GM21390 (cell line): ENCODE results near the gene CORO7.
A peak's percentile ranks its signal among the peaks of the same experiment; 100 is the strongest.

Experiments used
- ATAC-seq: cut with Tn5 transposase; IDR thresholded peaks from one replicate; pipeline ENCODE4 v1.9.1; 2021; ENCODE audit not compliant: unreplicated experiment

Gene CORO7

DNA sequence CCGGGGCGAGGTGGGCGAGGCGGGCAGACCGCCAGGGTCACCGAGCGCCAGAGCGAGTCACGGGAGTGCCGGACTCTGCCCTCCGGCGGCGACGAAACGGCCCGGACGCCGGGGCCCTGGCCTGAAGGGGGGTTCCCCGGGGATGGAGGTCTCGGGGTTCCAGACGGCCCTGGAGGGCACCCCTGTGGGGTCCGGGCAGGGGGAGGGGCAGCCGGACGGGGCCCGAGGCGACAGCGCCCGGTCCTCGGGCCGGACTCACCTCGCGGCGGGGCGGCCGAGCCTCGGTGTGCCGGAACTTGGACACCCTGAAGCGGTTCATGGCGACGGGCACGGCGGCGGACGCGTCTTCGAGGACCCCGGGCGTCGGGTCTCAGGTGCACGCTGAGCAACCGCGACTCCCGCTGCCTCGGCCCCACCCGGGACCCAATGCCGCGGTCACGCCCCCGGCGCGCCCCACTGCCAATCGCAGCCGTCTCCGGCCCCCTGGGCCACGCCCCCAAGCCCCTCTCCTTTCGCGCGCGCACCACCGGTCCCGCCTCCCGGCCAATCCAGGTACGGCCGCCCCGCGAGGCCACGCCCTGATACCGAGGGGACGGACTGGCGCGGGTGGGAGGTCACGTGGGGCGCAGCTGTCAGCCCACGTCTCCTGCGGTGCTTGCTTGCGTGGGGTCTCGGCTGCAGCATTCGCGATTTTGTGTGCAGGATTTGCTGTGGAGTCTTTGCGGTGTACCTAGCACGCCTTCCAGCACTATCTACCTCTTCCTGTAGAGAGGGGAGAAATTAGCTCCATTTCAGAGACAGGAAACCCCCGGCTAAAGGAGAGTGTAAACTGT lies at the start of gene CORO7:
Gene CORO7 (minus strand): TSS at position 397 of the 833 bp plus-strand sequence. CDS start 78 bp downstream, at position 319.
- peak; percentile 66 for ATAC-seq

DNA sequence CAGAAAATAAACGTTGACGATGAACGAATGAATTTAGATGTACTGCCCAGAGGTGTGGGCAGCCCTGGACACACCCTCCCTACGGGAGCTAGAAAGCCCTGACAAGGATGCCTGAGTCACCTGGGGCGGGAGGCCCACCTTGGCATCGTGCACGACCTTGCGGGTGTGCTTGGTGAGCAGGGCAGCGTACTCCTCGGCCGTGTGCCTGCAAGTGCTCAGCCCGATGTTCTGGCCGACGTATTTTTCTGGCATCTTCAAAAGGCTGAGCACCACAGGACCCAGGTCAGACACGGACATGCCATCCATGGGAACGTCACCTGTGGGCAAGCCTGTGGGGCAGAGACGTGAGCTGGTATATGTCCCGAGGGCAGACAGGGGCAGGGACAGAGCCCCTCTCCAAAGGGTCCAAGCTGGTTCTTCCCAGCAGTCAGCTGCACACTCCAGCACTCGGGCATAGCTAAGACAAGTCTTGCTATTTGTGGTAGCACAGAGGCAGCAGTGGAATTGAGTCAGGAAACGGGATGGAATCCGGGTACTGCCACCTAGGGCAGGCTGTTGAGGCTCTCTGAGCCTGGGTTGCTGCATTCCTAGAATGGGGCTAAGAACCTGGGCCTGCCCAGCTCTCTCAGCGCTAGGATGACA lies 47.2 kb upstream of the CORO7 start:
- no peak for ATAC-seq

DNA sequence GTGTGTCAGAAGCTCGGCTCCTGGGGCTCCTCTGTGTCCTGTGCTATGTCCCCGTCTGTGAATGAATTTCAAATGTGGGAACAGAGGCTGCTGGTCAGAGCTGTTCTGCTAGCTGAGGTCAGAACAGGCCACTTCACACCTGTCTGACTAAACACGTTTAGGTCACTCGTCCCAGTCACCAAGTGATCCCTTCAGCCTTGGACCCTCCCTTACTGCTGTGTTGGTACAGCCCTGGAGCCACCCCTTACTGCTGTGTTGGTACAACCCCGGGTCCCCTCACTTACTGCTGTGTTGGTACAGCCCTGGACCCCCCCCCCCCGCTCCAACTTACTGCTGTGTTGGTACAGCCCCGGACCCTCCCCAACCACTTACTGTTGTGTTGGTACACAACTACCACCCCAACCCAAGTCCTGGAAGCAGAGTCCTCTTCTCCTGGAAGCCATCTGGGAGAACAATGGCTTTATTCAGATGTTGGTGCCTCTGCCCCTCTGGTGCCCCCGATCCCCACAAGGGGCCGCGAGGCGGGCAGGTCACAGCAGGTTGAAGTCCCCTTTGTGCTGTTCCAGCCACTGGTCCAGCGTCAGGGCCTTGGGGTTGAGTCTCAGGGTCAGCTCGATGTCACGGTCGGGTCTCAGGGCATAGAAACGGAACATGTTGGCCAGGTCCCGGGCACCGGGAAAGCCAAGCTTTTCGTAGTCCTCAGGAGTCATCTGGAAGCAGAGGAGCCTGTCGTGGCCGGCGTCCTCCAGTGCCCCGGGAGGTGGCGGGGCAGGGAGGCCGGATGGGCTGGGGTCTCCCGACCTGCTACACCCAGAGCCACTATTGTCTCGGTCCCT lies 45.1 kb upstream of the CORO7 start:
- no peak for ATAC-seq

DNA sequence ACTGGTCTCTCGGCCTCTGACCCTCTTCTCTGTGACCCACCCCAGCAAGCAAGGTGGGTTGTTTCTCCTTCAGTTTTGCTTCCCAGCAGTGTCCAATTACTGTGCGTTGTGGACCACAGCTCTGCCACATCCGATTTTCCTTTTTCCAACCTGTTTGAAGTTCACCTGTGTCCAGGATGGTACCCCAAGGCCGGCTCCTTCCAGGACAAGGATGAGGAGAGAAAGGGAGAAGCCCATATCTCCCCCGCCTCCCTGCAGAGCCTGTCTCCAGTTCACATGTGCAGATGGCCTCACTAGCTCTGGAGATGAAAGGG lies 44.5 kb upstream of the CORO7 start:
- ATAC-seq, result no peak

DNA sequence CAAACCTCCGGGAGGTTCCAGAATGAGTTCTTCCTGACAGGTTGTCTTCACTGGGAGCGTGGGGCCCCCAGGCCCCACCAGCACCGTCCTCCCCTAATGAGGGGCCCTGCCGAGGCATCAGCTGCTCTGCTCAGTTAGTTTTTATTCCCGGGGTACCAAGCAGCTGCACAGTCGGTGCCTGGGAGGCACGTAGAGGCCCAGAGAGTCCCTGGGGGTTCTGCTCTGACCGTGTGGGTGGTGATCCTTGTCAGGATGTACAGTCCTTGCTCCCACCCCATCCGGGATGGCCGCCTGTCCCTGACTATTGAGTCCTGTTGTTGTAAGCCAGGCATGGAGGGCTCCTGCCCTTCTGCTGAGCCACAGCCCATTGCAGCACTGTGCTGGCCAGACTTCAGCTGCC lies 39.6 kb upstream of the CORO7 start:
- ATAC-seq, result no peak

DNA sequence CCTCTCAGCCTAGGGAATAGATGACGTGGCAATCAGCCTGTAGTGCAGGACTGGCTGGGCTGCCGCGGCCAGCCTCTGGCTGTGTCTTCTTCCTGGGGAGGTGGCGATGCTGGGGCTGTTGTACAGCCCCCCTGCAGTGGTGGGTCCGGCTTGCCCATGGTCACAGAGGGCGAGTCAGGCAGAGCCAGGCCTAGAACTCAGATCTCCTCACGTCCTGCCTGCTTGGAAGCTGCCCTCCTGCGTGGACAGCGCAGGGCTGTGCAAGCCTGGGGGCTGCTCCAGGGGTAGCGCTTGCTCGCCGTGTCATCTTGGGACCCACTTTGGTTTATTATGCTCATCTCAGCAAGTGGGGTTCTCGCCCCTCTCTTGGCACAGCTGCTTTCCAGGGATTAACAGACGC lies 38.7 kb upstream of the CORO7 start:
- ATAC-seq, result no peak

DNA sequence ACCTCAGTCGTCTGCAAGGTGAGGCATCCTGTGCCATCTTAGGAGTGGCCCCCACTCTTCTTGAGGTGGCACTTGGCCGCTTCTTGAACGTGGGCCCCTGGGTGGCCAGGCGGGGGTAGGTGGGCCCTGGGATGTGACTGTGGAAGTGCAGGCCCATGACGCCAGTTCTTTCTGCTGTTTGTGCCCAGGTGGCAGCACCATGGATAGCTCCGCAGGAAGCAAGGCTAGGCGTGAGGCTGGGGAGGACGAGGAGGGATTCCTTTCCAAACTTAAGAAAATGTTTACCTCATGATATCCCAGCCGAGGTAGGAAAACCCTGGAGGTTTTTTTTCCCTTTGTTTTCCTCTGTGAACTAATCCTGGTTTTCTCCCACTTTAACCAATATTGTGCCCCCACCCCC lies 38.2 kb upstream of the CORO7 start:
- no peak for ATAC-seq

DNA sequence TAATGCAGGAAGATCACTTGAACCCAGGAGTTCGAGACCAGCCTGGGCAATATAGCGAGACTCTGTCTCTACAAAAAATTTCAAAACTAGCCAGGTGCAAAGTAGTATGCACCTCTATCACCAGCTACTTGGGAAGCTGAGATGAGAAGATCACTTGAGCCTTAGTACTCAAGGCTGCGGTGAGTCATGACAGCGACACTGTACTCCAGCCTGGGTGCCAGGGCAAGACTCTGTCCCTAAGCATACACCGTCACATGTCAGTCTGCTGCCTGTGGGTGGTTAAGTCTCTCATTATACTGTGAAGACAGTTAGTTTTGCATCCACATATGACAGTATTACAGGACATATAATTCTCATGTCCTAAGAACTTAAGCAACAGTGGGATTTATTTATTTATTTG lies 36.3 kb upstream of the CORO7 start:
- ATAC-seq, result no peak

DNA sequence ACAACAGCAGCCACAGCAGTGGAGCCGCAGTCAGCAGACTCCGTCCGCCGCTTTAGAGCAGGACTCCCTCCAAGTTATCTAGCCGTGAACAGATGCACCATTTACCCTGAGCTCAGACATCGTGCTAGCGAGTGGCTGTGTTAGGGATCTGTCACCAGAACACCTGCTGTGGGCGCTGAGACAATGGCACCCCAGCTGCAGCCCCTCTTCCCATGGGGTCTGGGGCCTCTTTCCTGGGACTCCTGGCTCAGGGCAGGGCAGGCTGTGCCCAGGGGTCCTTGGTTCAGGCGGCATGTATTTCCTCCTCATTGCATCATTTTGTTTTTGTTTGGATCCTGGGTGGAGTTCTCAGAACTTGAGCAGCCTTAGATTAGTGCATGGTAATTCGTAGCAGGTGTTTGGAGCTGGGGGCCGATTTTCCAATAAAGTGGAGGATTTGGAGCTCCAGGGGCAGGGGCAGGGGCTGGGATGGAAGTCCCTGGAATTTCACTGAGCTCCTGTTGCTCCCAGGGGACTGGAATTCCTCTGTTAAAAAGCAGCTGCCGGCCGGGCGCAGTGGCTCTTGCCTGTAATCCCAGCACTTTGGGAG lies 34.6 kb upstream of the CORO7 start:
- ATAC-seq, result no peak

DNA sequence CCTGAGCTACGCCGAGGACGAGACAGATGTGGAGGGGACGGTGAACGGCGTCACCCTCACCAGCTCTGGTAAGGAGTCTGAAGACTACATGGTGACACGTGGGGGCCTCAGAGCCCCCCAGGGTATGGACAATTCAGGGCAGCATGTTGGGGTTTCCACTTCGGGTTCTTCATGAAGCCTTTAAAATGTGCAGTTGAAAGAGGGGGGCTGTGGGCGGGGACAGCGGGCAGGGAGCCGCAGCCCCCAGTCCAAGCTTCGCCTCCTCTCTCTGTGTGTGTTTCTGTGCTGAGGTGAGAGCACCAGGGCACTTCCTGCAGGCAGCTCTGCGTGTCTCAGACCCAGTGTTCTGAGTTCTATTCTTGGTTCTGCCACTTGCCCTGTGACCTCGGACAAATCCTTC lies 34.0 kb upstream of the CORO7 start:
- ATAC-seq, result no peak

DNA sequence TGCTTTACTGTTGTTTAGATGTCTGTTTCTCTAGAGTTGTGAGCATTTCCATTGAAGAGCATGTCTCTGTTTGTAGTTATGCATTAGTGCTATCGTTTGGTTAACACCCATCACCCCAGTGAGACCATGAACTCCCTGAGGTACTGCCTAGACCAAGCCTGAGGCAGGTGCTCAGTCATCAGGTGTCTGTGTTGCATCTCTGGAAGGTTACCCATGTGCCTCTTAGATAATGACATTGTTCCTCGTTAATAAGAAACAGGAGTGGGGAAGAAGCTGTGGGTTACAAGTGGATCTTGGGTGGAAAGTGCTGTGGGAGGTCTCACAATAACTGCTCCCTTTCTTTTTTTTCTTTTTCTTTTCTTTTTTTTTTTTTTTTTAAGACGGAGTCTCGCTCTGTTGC lies 27.6 kb upstream of the CORO7 start:
- no peak for ATAC-seq

DNA sequence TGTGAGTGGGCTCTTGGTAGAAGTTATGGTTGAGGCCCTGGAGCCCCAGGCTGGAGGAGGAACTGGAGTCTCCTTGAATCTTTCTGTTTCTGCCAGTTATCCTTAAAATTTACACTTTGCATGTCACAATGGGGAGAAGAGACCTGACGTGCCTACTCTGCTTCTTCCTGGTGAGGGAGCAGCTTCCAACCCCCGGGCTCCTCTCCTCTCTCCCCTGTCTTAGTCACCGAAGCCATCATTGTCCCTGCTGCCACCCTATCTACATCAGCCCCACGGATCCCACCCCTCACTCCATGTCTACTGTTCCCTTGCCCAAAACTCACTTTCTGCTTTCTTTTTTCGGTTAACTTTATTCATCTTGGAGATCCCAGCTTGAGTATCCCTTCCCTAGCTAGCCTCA lies 26.9 kb upstream of the CORO7 start:
- ATAC-seq, result no peak

DNA sequence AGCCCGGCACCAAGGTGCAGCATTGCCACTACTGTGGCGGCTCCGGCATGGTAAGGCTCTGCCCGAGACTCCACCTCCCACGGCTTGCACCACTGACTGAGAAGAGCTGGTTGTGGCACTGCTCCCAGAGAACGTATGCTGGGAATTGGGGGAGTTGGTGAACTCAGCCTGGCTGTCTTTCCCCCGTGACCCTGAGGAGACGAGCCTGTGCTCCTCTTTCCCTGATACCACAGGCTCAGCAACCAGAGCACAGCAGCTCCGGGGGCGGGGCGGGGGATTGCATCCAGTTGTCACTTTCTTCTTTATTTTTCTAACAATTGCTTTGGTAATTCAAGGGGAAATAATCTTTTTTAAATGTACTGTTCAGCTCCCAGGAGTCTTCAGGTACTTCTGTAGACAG lies 26.0 kb upstream of the CORO7 start:
- ATAC-seq, result no peak

DNA sequence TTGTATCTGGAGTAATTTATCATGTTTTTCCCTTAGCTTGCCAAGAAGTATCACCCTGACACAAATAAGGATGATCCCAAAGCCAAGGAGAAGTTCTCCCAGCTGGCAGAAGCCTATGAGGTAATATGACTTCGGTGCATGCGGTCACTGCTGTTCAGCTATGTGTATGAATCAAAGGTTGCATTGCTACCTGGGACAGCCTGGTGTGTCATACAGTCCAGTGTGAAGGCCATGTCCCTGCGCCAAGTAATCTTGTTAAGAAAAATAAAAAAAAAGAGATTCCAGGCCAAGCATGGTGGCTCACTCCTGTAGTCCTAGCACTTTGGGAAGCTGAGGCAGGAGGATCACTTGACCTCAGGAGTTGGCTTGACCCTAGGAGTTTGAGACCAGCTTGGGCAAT lies 21.0 kb upstream of the CORO7 start:
- no peak for ATAC-seq

DNA sequence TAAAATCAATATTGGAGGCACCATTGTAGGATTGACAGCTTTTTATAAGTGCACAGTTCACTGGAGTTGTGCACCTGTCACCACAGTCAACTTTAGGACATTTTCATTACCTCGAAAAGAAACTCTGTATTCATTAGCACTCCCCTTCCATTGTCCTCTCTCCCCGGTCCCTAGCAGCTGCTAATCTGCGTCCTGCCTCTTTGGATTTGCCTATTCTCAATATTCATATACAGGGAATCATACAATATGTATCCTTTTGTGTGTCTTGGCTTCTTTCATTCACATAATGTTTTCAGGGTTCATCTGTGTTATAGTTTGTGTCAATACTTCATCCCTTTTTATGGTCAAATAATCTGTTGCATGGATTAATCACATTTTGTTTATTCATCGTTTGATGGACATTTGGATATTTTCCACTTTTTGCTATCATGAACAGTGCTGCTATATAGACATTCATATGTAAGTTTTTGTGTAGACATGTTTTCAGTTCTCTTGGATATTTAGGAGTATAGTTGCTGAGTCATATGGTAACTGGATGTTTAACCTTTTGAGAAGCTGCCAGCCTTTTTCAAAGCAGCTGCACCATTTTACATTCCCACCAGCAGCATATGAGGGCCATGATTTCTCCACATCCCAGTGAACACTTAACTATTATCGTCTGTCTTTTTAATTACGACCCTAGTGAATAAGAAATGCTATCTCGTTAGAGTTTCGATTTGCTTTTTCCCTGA lies 19.1 kb upstream of the CORO7 start:
- ATAC-seq, result no peak

DNA sequence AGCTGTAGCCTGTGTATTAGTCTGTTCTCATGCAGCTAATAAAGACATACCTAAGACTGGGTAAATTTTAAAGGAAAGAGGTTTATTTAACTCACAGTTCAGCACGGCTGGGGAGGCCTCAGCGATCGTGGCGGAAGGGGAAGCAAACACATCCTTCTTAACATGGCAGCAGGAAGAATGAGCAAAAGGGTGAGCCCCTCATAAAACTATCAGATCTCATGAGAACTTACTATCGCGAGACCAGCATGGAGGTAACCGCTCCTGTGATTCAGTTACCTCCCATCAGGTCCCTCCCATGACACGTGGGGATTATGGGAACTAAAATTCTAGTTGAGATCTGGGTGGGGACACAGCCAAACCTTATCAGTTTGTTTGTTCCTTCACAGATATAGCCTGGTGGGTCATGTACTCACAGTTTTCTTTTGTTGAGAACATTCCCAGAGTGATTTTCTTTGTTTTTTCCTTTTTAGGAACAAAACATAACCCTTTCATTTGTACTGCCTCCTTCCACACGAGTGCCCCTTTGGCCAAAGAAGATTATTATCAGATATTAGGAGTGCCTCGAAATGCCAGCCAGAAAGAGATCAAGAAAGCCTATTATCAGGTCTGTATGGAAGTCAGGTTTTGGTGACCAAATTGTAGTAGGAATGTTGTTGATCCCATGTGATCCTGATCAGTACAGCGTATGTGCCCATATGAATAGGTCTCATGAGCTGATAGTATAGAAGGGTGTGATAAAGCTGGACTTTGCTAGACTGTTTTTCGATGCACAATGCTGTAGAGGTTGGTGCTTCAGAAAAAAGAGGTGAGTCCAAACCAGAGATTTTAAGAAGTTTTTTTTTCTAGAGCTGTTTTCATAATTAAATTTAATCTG lies 17.8 kb upstream of the CORO7 start:
- no peak for ATAC-seq

DNA sequence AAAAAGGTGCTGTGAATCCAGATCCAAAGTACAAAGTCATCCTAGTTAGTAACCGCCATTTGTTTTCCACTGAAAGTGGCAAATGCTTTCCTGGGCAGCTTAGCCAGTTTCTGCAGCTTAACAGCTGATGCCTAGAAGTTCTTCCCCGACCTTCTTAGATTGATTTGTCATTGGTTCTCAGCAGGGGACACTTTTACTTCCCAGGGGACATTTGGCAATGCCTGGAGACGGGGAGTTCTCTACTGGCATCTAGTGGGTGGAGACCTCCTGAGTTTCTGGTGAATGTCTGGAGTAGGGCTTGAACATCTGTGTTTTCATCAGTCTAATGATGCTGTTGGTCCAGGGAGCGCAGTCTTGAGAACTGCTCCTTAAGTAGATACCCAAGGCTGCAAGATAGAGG lies 16.8 kb upstream of the CORO7 start:
- no peak for ATAC-seq

DNA sequence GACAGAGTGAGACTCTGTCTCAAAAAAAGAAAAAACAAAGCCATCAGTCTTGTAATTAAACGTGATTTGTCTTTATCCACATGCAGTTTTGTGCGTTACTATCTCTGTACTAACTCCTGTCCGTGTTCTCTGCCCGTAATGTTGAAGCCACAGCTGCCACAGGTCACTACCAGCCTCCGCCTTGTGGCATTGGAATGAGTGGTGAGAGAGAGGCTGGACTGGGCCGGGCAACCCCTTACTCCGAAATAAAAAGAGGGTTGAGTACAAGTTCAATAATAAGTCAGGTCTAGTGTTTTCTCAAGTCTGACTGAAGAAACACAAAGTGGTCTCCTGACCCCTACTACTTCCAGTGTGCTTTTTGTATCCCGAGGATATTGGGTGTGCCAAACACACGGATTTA lies 14.6 kb upstream of the CORO7 start:
- ATAC-seq, result no peak

DNA sequence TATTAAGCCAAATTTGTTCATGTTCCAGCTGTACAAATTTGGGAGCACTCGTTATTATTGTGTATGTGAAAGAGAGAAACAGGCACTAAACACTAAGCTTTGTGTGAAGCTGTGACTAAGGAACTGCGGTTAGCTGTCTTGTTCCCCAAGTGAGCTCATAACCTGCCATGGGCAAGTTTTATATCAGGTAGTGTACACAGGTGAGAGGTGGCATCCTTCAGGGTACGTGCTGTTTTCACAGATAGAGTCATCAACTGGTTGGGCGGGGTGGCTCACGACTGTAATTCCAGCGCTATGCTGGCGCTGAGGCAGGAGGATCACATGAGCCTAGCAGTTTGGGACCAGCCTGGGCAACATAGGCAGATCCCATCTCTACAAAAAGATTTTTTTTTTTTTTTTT lies 12.1 kb upstream of the CORO7 start:
- no peak for ATAC-seq
